HFFc6 (cell line): ENCODE data around the gene TJP3. TPM values are rescaled to one million over a fixed set of nuclear protein-coding genes. Genes with fewer than 3 reads are reported as not detected.

ENCODE experiments used
- DNase-seq: peaks from one replicate; pipeline ENCODE4 v3.0.0-alpha.2; 2018
- H3K27ac Mint-ChIP-seq: 2 replicates; pipeline ENCODE4 v1.8.0; 2020; ENCODE audit warnings: mild to moderate bottlenecking, mixed read lengths
- H3K27me3 Mint-ChIP-seq: 2 replicates; pipeline ENCODE4 v1.8.0; 2021; ENCODE audit warnings: mild to moderate bottlenecking, moderate library complexity, mixed read lengths; ENCODE audit not compliant: insufficient read depth
- H3K36me3 Mint-ChIP-seq: 2 replicates; pipeline ENCODE4 v1.8.0; 2021; ENCODE audit warnings: low read depth, mixed read lengths
- H3K4me1 Mint-ChIP-seq: 2 replicates; pipeline ENCODE4 v1.8.0; 2020; ENCODE audit warnings: low read depth, mixed read lengths
- H3K4me3 Mint-ChIP-seq: 2 replicates; pipeline ENCODE4 v1.8.0; 2020; ENCODE audit warnings: mild to moderate bottlenecking, moderate library complexity, mixed read lengths
- H3K9me3 Mint-ChIP-seq: 2 replicates; pipeline ENCODE4 v1.8.0; 2020; ENCODE audit warnings: mild to moderate bottlenecking, mixed read lengths
- total RNA-seq, 6 experiments: library from RNA; stranded (reverse); fragmentation: NEBNext Ultra II Directional; extraction: Animal tissue kit (Norgen Biotek cat#: 25700); gene quantifications; 2 replicates in 1 of 6; 3 replicates in 5 of 6; pipeline ENCODE4 v1.2.3, GENCODE V29; 2021
- TF ChIP-seq, protein P1 (sequence below): fragments of 200-600 bp; sonication (generic); IDR thresholded peaks from 2 replicates; pipeline ENCODE4 v1.5.0; 2021; ENCODE audit warnings: antibody characterized with exemption, mild to moderate bottlenecking

The TJP3 gene
- total RNA-seq, 6 experiments from 2014 or later = not detected

DNA sequence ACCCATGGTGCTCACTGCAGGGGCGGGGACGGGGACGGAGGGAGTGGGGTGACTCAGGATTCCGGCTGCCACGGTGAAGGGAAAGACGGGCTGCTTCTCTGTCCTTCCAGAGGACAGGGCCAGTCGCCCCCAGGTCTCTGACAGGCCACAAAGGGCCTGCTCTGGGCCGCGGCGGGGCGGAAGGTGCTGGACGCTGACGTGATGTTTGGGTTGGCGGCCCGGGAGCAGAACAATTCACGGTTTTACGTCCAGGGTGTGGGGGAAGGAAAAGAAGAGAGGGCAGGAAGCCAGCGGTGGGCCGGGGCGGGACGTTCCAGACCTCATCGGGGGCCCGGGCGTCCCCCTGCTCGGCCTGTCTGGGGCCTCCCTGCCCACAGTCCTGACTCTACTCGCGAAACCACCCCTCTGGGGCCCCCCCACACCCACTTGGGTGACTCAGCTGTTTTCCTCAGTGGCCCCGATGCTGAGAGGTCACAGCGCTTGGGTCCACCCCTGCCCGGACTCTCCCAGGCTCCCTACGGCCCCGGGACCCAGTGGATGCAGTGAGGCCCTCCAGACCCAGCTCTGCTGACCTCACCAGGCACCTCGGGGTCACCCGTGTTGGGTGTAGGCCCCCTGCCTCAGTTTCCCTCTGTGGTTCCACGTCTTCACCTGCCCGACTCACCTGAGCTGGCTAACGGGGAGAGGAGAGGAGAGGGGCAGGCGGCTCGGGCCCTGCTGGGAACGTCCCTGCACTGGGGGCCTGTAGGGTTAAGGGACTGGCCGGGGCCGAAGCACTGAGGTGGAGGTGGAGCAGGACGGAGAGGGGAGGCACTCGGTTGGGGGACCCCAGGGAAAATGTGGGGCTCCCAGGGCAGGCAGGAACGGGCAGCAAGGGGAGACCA is 37.1 kb upstream of the TJP3 start:
- peak; percentile 55 for DNase-seq
- H3K9me3 Mint-ChIP-seq = no peaks in the 10 kb centered on the region
- peak overlapping the region; percentile 81 for H3K4me3 Mint-ChIP-seq
- peaks cover 6% of the 10 kb centered on the region for H3K27me3 Mint-ChIP-seq
- H3K36me3 Mint-ChIP-seq = peaks cover 6% of the 10 kb centered on the region; the same call in 1 of the 2 replicates
- TF ChIP-seq, protein P1, sequence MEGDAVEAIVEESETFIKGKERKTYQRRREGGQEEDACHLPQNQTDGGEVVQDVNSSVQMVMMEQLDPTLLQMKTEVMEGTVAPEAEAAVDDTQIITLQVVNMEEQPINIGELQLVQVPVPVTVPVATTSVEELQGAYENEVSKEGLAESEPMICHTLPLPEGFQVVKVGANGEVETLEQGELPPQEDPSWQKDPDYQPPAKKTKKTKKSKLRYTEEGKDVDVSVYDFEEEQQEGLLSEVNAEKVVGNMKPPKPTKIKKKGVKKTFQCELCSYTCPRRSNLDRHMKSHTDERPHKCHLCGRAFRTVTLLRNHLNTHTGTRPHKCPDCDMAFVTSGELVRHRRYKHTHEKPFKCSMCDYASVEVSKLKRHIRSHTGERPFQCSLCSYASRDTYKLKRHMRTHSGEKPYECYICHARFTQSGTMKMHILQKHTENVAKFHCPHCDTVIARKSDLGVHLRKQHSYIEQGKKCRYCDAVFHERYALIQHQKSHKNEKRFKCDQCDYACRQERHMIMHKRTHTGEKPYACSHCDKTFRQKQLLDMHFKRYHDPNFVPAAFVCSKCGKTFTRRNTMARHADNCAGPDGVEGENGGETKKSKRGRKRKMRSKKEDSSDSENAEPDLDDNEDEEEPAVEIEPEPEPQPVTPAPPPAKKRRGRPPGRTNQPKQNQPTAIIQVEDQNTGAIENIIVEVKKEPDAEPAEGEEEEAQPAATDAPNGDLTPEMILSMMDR = no peak
- H3K27ac Mint-ChIP-seq = peak overlapping the region; percentile 98
- peaks cover 48% of the 10 kb centered on the region for H3K4me1 Mint-ChIP-seq

DNA sequence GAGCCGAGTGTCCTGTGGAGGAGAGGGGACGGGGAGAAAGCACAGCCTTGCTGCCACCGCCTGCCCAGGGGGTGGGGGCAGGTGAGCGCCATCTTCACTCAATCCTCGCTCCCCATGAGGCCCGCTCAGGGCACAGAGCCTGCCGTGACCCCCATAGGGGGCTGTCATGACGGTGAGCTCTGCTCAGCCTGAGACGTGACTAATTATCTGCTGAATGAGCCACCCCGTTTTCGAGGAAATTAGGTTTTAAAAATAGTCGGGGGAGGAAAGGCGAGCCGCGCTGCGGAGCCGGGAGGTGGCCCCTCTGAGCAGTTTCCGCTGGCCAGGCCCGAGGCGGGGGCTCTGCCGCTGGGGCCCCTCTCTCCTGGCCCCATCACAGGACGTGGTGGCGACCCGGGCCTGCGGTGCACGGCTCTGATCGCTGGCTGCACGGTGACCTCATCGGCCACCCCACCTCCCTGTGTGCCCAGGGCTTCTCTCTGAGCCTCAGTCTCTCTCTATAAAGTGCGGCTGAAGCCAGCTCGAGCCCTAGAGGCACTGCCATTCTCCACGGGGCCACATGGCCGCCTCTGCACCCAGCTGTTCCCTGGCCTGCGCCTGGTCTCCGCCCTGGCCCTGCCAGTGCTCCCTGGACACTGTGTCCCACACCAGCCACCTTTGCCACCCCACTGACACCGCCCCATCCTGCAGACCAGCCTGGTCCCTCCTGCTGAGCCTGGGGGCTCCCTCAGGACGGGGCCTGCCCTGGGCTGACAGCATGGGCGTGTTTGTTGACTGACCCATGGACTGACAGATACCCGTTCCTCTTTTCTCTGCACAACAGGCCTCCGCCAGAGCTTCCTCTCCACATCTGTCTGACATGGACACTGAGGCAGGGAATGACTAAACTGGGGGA is 36.3 kb upstream of the TJP3 start:
- H3K36me3 Mint-ChIP-seq = peaks cover 6% of the 10 kb centered on the region; the same call in 1 of the 2 replicates
- no peaks in the 10 kb centered on the region for H3K9me3 Mint-ChIP-seq
- peak overlapping the region; percentile 81; the same call in 1 of the 2 replicates for H3K4me3 Mint-ChIP-seq
- DNase-seq = peak; percentile 54
- H3K27ac Mint-ChIP-seq = peak overlapping the region; percentile 98
- TF ChIP-seq, protein P1 = peak; percentile 58
- H3K27me3 Mint-ChIP-seq = peaks cover 6% of the 10 kb centered on the region
- peaks cover 44% of the 10 kb centered on the region for H3K4me1 Mint-ChIP-seq

DNA sequence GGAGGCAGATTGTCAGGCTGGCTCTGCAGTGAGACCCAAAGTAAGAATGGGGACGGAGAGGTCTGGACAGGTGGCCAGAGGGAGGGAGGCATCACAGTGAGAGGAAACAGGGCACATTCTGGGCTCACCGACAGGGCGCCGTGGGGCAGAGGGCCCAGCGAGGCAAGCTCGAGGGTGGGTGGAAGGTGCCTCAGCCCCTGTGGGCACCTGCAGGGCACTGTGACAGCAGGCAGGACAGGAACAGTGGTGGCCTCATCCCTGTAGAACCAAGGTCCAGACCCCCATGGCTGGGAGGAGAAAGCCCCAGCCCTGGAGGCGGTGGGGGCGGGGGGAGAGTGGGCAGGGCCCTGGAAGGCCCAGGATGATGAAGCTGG is 35.6 kb upstream of the TJP3 start:
- peaks cover 6% of the 10 kb centered on the region for H3K27me3 Mint-ChIP-seq
- peaks cover 6% of the 10 kb centered on the region; the same call in 1 of the 2 replicates for H3K36me3 Mint-ChIP-seq
- peak overlapping the region; percentile 98 for H3K27ac Mint-ChIP-seq
- no peak for DNase-seq
- H3K9me3 Mint-ChIP-seq = no peaks in the 10 kb centered on the region
- TF ChIP-seq, protein P1 = no peak
- H3K4me3 Mint-ChIP-seq = no peak overlapping the region
- peaks cover 44% of the 10 kb centered on the region for H3K4me1 Mint-ChIP-seq

DNA sequence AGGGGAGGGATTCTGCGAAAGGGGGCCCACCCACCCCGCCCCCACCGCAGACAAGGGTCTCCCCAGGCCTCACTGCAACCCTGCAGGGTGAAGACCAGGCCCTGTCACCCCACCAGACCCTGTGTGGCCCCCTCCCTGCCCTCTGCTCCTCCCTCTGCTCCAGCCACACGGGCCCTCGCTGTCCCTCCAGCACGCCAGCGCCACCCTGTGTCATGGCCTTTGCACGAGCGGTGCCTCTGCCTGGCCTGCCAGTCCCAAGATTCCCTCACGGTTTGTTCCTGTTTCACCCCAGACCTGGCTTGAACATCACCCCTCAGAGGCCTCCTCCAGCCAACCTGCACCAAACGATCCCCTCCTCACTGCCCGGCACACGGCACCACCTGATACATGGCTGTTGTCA is 35.2 kb upstream of the TJP3 start:
- Mint-ChIP-seq H3K27ac (no peak overlapping the region), H3K36me3 (peaks cover 6% of the 10 kb centered on the region; the same call in 1 of the 2 replicates), H3K27me3 (peaks cover 6% of the 10 kb centered on the region), H3K9me3 (no peaks in the 10 kb centered on the region), H3K4me1 (peaks cover 44% of the 10 kb centered on the region), H3K4me3 (no peak overlapping the region)
- no peak for DNase-seq
- TF ChIP-seq, protein P1 = no peak
